Aorta (tissue), 5 donors: ENCODE results near the gene HDAC7. TPM values are rescaled to one million over a fixed set of nuclear protein-coding genes. Genes with fewer than 3 reads are reported as not detected.

Experiments used
- ATAC-seq: fragments of 200-7000 bp; cut with Tn5 transposase; one replicate; pipeline ENCODE4 v1.9.1; 2022; ENCODE audit warnings: moderate library complexity; ENCODE audit not compliant: low FRiP score
- DNase-seq, 2 donors: peaks; one replicate each; pipeline ENCODE4 v3.0.0-alpha.2; 2020
- H3K27ac ChIP-seq, 2 donors: one replicate each; pipeline ENCODE4 v1.5.1; 2013; ENCODE audit warnings: low read length in 2 of 2, mild to moderate bottlenecking in 2 of 2, moderate library complexity in 2 of 2, control low read depth in 1 of 2, inconsistent platforms in 1 of 2, low read depth in 1 of 2
- H3K27me3 ChIP-seq, 2 donors: one replicate each; pipeline ENCODE4 v1.6.1; 2013; ENCODE audit warnings: control low read depth in 1 of 2, low read length in 1 of 2, mild to moderate bottlenecking in 1 of 2, moderate library complexity in 1 of 2; ENCODE audit not compliant: insufficient read depth in 2 of 2, control insufficient read depth in 1 of 2
- H3K36me3 ChIP-seq, 2 donors: one replicate each; pipeline ENCODE4 v1.6.1; 2013; ENCODE audit warnings: control low read depth in 1 of 2, low read length in 1 of 2, mild to moderate bottlenecking in 1 of 2; ENCODE audit not compliant: insufficient read depth in 2 of 2, control insufficient read depth in 1 of 2
- H3K4me1 ChIP-seq, 2 donors: one replicate each; pipeline ENCODE4 v1.6.1; 2013; ENCODE audit warnings: low read length in 2 of 2, control low read depth in 1 of 2, mild to moderate bottlenecking in 1 of 2, moderate library complexity in 1 of 2; ENCODE audit not compliant: insufficient read depth in 2 of 2, control insufficient read depth in 1 of 2
- H3K4me3 ChIP-seq, 2 donors: one replicate each; pipeline ENCODE4 v1.5.1; 2013; ENCODE audit warnings: low read length in 2 of 2, control low read depth in 1 of 2, mild to moderate bottlenecking in 1 of 2
- H3K9me3 ChIP-seq: one replicate; pipeline ENCODE4 v1.6.1; 2013; ENCODE audit warnings: mild to moderate bottlenecking, low read length; ENCODE audit not compliant: control insufficient read depth
- WGBS, 2 donors: extraction: QIAGEN DNeasy Blood & Tissue Kit; methylation state at CpG; one replicate each; pipeline ENCODE4 v1.1.7; 2013; 5-methylcytosine and 5-hydroxymethylcytosine counted together
- intact Hi-C, 2 donors: fragments of 100-400 bp; cut with DNase I; formaldehyde crosslinking; loops; one replicate each; pipeline versions ENCODE4 v1.14.2 to v1.15.0; 2022
- polyA plus RNA-seq, 2 donors: library from polyadenylated mRNA; stranded (reverse); fragments of 200-250 nt; gene quantifications; one replicate each; pipeline ENCODE4 v1.2.3, GENCODE V29; 2013
- total RNA-seq, 2 donors: library from RNA; stranded (reverse); fragmentation: NEBNext Ultra II Directional; extraction: Animal tissue kit (Norgen Biotek cat#: 25700); gene quantifications; one replicate each; pipeline ENCODE4 v1.2.1, GENCODE V29; 2021
- donor health status: healthy with polysubstance abuse.
- donor health status: Bipolar disorder and iron deficiency.
- donor health status: DM: no; HTN: no; CAD: no.
- donor health status: DM: no; HTN: no; CAD: no.
- donor health status: DM: yes; HTN: yes; CAD: no.

HDAC7 gene
- total and polyA plus RNA-seq, 4 donors = 17.0 to 192 (median 119) TPM

DNA sequence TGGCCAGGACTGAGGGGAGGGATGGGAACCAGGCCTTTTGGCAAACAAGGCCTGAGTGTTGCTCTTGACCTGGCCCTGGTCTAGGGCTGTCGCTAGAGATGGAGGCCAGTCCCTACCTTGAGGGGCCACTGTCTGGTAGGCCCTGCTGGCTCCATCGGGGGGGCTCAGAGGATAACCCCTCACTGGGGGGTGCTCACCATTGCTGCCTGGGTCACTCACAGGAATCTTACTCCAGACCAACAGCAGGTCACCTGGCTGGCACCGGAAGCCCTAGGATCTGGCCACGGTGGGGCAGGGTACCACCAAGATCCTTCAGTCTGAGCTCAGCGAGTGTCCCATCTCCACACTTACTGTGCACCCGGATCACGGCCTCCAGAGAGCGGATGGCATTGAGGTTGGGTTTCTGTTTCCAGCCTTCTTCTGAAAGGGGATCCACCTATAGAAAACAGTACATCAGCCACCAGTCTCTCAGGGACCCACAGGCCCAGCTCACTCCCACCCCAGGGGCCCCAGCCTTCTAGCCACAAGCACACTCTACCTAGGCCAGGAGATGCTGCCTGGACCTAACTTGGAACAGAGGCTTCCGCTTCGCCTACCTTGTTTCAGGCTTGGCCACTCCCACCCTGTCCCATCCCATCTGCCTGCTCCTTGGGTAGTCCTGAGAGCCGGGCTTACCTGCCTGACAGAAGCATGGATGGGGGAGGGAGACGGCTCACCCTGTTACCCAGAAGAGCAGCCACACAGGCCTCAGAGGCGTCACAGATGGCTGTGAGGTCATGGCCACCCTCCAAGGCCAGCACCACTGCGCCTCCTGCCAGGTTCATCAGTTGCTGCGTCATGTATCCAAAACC, 34.4 kb downstream of the HDAC7 start:
- Histone ChIP-seq H3K27ac (no peak overlapping the region), H3K4me1 (no peaks in the 10 kb centered on the region), H3K27me3 (no peaks in the 10 kb centered on the region), H3K4me3 (no peak overlapping the region), H3K9me3 (no peaks in the 10 kb centered on the region), H3K36me3 (peaks cover 3 to 10% of the 10 kb centered on the region in 2 donors)
- ATAC-seq (no peak), DNase-seq (no peak)
- 84 to 86% methylated on average over 15 of the region's 15 CpGs for WGBS, 2 donors
- intact Hi-C loops = no loop called here

DNA sequence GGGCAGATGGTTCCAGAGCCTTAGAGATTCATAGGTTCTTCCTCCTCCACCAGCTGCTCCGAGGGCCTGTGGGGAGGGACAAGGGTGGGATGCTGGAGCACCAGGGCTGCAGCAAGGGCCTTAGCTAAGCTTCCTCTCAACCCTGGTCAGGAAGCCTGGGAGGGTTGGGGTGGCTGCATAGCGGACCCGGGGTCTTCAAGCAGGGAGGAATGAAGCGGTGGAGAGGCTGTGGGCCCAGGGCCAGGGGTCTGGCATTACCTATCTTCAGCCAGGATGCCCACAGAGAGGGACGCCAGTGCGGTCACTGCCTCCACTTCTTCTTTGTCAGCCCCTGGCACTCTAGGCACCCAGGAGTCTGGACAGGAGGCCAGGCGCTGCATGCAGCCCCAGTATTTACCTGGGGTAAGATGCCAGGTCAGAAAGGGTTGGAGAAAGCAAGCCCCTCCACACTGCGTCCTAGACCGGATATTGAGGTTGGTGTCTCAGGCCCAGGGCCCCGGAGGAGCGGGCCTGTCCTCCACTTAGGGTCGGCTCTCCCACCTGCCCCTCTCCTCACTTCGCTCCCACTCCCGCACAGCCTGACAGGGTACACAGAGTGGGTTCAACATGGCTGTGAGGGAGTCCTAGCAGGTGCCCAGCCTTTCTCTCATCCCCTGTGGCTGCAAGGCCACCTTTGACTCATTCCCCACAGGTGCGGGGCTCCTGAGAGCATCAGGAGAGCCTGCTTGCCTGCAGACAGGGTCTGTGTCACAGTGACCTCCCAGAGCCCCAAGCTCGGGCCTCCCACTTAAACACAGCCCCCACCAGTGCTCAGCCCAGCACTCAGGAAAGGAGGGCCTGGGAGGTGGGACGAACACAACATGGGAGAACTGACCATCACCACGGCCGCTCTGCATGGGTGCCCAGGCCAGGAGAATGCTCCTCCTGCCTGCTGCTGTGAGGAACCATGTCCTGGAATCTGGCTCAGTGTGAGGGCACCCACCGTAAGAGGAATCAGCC, 35.6 kb downstream of the HDAC7 start:
- H3K36me3 ChIP-seq = peaks cover 3 to 8% of the 10 kb centered on the region in 2 donors
- WGBS, 2 donors = 81 to 82% methylated on average over 20 of the region's 20 CpGs
- intact Hi-C loops = no loop called here
- H3K4me3 ChIP-seq = no peak overlapping the region
- no peaks in the 10 kb centered on the region for H3K27me3 ChIP-seq
- no peak for DNase-seq
- no peaks in the 10 kb centered on the region for H3K9me3 ChIP-seq
- ATAC-seq = no peak
- H3K27ac ChIP-seq = no peak overlapping the region
- H3K4me1 ChIP-seq = no peaks in the 10 kb centered on the region

- peaks cover 0 to 1% of the 10 kb centered on the region in 2 donors for H3K4me1 ChIP-seq
- 66 to 68% methylated on average over 17 of the region's 17 CpGs for WGBS, 2 donors
- H3K4me3 ChIP-seq = no peak overlapping the region
- no peaks in the 10 kb centered on the region for H3K9me3 ChIP-seq
- H3K27ac ChIP-seq = no peak overlapping the region
- intact Hi-C loops = no loop called here
- ATAC-seq = no peak
- H3K27me3 ChIP-seq = no peaks in the 10 kb centered on the region
- peaks cover 3 to 7% of the 10 kb centered on the region in 2 donors for H3K36me3 ChIP-seq
- DNase-seq = no peak
These were observed 36.5 kb downstream of the HDAC7 start for GRCh38 chr12:47783024-47783755.

DNA sequence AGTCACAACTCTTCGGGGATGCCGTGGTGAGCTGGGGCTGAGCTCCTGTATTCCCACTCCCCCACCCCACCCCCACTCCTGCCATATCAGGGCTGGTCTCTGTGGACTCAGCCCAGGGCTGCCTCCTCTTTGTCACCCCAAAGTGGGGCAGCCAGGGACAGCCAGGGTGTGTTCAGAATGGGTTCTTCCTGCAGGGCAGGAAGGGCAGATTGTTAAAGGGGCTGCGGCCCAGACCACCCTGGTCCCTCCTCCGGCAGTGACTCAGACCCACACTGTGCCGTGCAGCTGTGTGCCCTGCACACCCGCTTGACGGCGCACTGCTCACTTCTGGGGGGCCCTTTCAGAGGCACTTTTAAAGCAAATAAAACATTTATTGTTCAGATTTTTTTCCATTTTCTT, 37.3 kb downstream of the HDAC7 start:
- H3K9me3 ChIP-seq = no peaks in the 10 kb centered on the region
- H3K27me3 ChIP-seq = no peaks in the 10 kb centered on the region
- peaks cover 3 to 4% of the 10 kb centered on the region in 2 donors for H3K36me3 ChIP-seq
- no peak overlapping the region for H3K4me3 ChIP-seq
- no peak for DNase-seq
- peaks cover 0 to 3% of the 10 kb centered on the region in 2 donors for H3K4me1 ChIP-seq
- no peak overlapping the region for H3K27ac ChIP-seq
- intact Hi-C loops = no loop called here
- 68 to 73% methylated on average over 8 of the region's 8 CpGs for WGBS, 2 donors
- no peak for ATAC-seq

DNA sequence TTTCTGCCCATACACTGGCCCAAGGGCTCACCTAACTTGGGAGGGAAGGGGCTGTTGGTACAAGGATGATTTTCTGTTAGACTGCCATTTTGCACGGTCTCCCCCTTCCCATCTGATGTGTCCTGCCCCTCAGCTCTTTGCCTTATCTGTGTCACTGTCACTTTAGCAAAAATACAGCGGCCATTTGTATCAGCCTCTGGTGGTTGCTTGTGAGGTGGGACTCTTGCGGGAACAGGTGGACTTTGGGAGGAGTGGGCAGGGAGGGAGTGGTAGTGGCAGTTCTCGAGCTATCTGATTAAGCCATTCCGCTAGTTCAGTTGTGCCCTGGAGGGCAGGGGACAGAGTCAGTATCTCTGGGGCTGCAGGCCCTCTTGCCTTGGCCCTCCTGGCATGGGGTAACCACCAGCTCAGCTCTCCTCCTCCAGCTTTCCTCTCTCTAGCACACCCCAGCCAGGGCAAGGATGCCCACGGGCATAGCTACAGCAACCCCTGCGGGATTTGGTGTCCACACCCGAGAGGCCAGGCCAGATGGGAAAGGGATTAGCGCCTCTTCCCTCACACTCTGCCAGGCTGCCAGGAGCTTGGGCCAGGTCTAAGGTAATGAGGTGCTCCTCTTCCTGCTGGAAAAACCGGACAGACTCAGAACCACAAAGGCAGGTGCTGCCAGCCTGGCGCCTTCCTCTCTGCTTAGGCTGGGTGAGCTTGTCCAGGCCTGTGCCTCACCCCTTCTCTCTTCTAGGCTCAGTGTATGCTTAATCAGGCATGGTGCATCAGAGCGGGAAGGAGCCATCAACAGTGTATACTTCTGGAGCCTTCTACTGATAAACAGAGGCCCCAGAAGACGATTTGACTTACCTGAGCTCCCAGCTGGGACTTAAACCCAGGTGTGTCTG, 38.0 kb downstream of the HDAC7 start:
- Histone ChIP-seq H3K9me3 (no peaks in the 10 kb centered on the region), H3K36me3 (peaks cover 3 to 4% of the 10 kb centered on the region in 2 donors), H3K27ac (no peak overlapping the region), H3K27me3 (no peaks in the 10 kb centered on the region), H3K4me1 (peaks cover 0 to 3% of the 10 kb centered on the region in 2 donors), H3K4me3 (no peak overlapping the region)
- no peak for DNase-seq
- intact Hi-C loops = no loop called here
- WGBS, 2 donors = 56 to 64% methylated on average over 13 of the region's 13 CpGs
- ATAC-seq = no peak

- intact Hi-C loops = loop anchor here (1.0 to 5.0 kb wide), 4 partner anchors 57 to 63 kb away; no protein-coding TSS in a partner anchor
- 55 to 61% methylated on average over 11 of the region's 11 CpGs for WGBS, 2 donors
- H3K36me3 ChIP-seq = peaks cover 3 to 4% of the 10 kb centered on the region in 2 donors
- DNase-seq (no peak), ATAC-seq (no peak)
- no peak overlapping the region for H3K4me3 ChIP-seq
- no peak overlapping the region for H3K27ac ChIP-seq
- H3K27me3 ChIP-seq = no peaks in the 10 kb centered on the region
- H3K4me1 ChIP-seq = peaks cover 0 to 3% of the 10 kb centered on the region in 2 donors
- H3K9me3 ChIP-seq = no peaks in the 10 kb centered on the region
These were observed 39.7 kb downstream of the HDAC7 start for GRCh38 chr12:47779943-47780504.

- Histone ChIP-seq H3K27me3 (no peaks in the 10 kb centered on the region), H3K27ac (no peak overlapping the region), H3K36me3 (peaks cover 3 to 4% of the 10 kb centered on the region in 2 donors), H3K4me1 (peaks cover 0 to 5% of the 10 kb centered on the region in 2 donors), H3K9me3 (no peaks in the 10 kb centered on the region), H3K4me3 (no peak overlapping the region)
- ATAC-seq (peak; percentile 88), DNase-seq (peak; percentile 92 to 97)
- WGBS, 2 donors = 28 to 31% methylated on average over 19 of the region's 19 CpGs
- intact Hi-C loops = loop anchor here (1.0 to 5.0 kb wide), 4 partner anchors 58 to 63 kb away; no protein-coding TSS in a partner anchor
These were observed 40.3 kb downstream of the HDAC7 start for GRCh38 chr12:47779301-47779942.
